Activated CD4-positive, alpha-beta T cell treated with anti-CD3 and anti-CD28 coated beads for 36 hours (primary cell): ENCODE measurements around the gene CEP72. TPM values are rescaled to one million over a fixed set of nuclear protein-coding genes. Genes with fewer than 3 reads are reported as not detected.

Experiments used
- ATAC-seq: fragments of 200-7000 bp; cut with Tn5 transposase; one replicate; pipeline ENCODE4 v1.10.0; 2021; ENCODE audit warnings: mild to moderate bottlenecking, moderate library complexity
- CTCF ChIA-PET: fragments of 350-600 bp; sonication (Branson Sonifier 250); formaldehyde crosslinking; loops from one replicate; lab custom pipeline; 2021; ENCODE audit warnings: antibody characterized with exemption; lab: Charles Lee
- POLR2A ChIA-PET: fragments of 350-600 bp; sonication (Branson Sonifier 250); formaldehyde crosslinking; loops from one replicate; lab custom pipeline; 2021; ENCODE audit warnings: antibody characterized with exemption, inconsistent platforms; lab: Charles Lee
- DNase-seq: peaks from one replicate; pipeline ENCODE4 v3.0.0-alpha.2; 2020
- H3K27ac Mint-ChIP-seq: one replicate; pipeline ENCODE4 v1.8.0; 2021; ENCODE audit warnings: mixed read lengths
- H3K27me3 Mint-ChIP-seq: one replicate; pipeline ENCODE4 v1.8.0; 2021; ENCODE audit warnings: mixed read lengths
- H3K36me3 Mint-ChIP-seq: one replicate; pipeline ENCODE4 v1.8.0; 2021; ENCODE audit warnings: low read depth, mixed read lengths
- H3K4me1 Mint-ChIP-seq: one replicate; pipeline ENCODE4 v1.8.0; 2021; ENCODE audit warnings: mixed read lengths
- H3K4me3 Mint-ChIP-seq: one replicate; pipeline ENCODE4 v1.8.0; 2021; ENCODE audit warnings: mild to moderate bottlenecking, moderate library complexity, mixed read lengths
- H3K9me3 Mint-ChIP-seq: one replicate; pipeline ENCODE4 v1.8.0; 2021; ENCODE audit warnings: low read depth, mixed read lengths
- intact Hi-C, 2 experiments: fragments of 100-400 bp; cut with DNase I in 1 of 2; cut with micrococcal nuclease in 1 of 2; formaldehyde crosslinking; loops; one replicate each; pipeline versions ENCODE4 v1.14.2 to v1.15.1; 2022 to 2024; cut with DNase I, micrococcal nuclease
- total RNA-seq, 2 experiments: library from RNA; stranded (reverse); gene quantifications; one replicate each; pipeline ENCODE4 v1.2.3, GENCODE V29; 2021

Gene CEP72
- total RNA-seq, 2 experiments from 2014 or later: 23.7 to 26.4 TPM

DNA sequence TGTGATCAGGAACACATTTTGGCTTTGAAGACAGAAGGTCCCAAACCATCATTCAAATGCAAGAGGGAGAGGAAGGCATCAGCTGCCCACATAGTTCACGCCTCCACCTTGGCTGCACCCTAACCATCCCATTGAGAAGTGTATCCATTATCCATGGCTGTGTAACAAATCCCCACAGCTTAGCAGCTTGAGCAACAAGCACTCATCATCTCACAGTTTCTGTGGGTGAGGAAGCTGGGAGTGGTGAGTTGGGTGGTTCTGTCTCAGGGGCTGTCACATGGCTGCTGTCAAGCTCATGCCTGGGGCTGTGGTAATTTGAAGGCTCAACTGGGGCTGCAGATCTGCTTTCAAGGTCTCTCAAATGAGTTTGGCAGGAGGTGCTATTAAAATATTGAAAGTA, 23.0 kb upstream of the CEP72 start:
- Mint-ChIP-seq H3K4me3 (no peak overlapping the region), H3K27me3 (peaks cover 23% of the 10 kb centered on the region), H3K27ac (no peak overlapping the region), H3K36me3 (no peaks in the 10 kb centered on the region), H3K9me3 (peaks cover 7% of the 10 kb centered on the region), H3K4me1 (no peaks in the 10 kb centered on the region)
- intact Hi-C loops: no loop called here
- CTCF ChIA-PET: no interaction called here
- DNase-seq: no peak
- ATAC-seq: no peak
- POLR2A ChIA-PET: no interaction called here

DNA sequence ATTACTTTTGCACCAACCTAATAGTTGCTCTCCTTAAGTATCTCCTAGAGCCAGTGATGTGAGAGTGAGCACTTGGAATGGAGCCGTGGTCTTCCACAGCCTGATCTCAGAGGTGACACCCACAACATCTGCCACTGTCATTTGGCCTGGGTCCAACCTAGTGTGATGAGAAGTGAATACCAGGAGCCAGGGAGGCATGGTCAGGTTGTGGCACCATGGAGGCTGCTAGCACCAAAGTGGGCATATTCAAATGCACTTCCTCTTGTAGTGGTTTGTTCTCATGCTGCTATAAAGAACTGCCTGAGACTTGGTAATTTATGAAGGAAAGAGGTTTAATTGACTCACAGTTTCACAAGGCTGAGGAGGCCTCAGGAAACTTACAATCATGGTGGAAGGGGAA, 22.6 kb upstream of the CEP72 start:
- Mint-ChIP-seq H3K9me3 (peaks cover 7% of the 10 kb centered on the region), H3K4me3 (no peak overlapping the region), H3K4me1 (no peaks in the 10 kb centered on the region), H3K27ac (no peak overlapping the region), H3K27me3 (peaks cover 23% of the 10 kb centered on the region), H3K36me3 (no peaks in the 10 kb centered on the region)
- ATAC-seq (no peak), DNase-seq (no peak)
- CTCF ChIA-PET: no interaction called here
- intact Hi-C loops: no loop called here
- POLR2A ChIA-PET: no interaction called here

DNA sequence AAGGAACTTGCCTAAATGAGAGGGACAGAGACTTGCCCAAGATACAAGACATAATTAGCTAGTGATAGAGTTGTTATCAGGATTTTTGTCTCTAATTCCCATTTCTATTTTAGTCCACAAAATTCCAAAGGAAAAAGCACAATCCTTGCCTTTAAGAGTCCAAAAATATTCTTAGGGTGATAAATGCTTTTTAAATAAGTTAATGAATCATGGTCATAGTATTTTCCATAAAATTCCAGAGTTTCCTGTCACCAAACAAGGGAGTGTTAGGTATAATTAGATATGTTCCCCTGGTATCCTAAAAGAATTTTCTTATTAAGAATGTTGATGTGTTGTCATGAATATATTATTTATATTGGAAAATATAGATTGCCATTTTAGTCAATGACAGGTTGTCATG, 21.8 kb upstream of the CEP72 start:
- H3K4me3 Mint-ChIP-seq: no peak overlapping the region
- intact Hi-C loops: no loop called here
- no peak overlapping the region for H3K27ac Mint-ChIP-seq
- H3K36me3 Mint-ChIP-seq: no peaks in the 10 kb centered on the region
- DNase-seq: no peak
- CTCF ChIA-PET: interaction anchor here (0.6 kb wide), 1 partner anchor 104 kb away, joined by 3 read pairs; no protein-coding TSS in a partner anchor
- POLR2A ChIA-PET: no interaction called here
- H3K4me1 Mint-ChIP-seq: no peaks in the 10 kb centered on the region
- peaks cover 27% of the 10 kb centered on the region for H3K27me3 Mint-ChIP-seq
- ATAC-seq: no peak
- H3K9me3 Mint-ChIP-seq: peaks cover 7% of the 10 kb centered on the region

DNA sequence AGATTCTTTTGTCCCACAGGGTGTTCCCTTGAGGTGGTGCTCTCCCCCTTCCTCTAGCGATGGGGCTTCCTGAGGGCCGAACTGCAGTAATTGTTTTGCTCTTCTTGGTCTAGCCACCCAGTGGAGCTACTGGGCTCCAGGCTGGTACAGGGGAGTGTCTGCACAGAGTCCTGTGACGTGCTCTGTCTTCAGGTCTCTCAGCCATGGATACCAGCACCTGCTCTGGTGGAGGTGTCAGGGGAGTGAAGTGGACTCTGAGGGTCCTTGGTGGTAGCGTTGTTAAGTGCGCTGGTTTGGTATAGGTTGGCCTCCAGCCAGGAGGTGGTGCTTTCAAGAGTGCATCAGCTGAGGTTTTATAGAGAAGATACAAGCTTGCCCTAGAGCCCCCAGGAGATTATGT, 20.4 kb upstream of the CEP72 start:
- intact Hi-C loops: no loop called here
- Mint-ChIP-seq H3K9me3 (peaks cover 7% of the 10 kb centered on the region), H3K27me3 (peaks cover 30% of the 10 kb centered on the region), H3K27ac (no peak overlapping the region), H3K36me3 (no peaks in the 10 kb centered on the region), H3K4me1 (no peaks in the 10 kb centered on the region), H3K4me3 (no peak overlapping the region)
- DNase-seq (no peak), ATAC-seq (no peak)
- ChIA-PET CTCF (interaction anchor here (1.8 kb wide), 1 partner anchor 15 kb away, joined by 3 read pairs; no protein-coding TSS in a partner anchor), POLR2A (interaction anchor here (0.5 kb wide), 1 partner anchor 50 kb away, joined by 3 read pairs; no protein-coding TSS in a partner anchor)

DNA sequence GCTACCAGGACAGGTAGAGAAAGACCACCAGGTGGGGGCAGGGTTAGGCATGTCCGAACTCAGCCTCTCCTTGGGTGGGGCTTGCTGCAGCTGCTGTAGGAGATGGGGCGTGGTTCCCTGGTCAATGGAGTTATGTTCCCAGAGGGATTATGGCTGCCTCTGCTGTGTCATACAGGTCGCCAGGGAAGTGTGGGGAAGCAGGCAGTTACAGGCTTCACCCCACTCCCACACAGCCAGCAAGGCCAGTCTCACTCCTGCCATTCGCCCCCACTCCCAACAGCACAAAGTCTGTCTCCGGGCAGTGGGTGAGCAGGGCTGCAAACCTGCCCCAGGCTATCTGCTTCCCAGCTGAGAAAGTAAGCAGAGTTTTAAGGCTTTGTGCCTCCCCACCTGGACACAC, 20.0 kb upstream of the CEP72 start:
- intact Hi-C loops: no loop called here
- no peak overlapping the region for H3K27ac Mint-ChIP-seq
- H3K4me3 Mint-ChIP-seq: no peak overlapping the region
- ATAC-seq (no peak), DNase-seq (no peak)
- peaks cover 32% of the 10 kb centered on the region for H3K27me3 Mint-ChIP-seq
- peaks cover 7% of the 10 kb centered on the region for H3K9me3 Mint-ChIP-seq
- ChIA-PET CTCF (interaction anchor here (1.8 kb wide), 1 partner anchor 15 kb away, joined by 3 read pairs; no protein-coding TSS in a partner anchor), POLR2A (interaction anchor here (0.5 kb wide), 1 partner anchor 50 kb away, joined by 3 read pairs; no protein-coding TSS in a partner anchor)
- H3K4me1 Mint-ChIP-seq: no peaks in the 10 kb centered on the region
- H3K36me3 Mint-ChIP-seq: no peaks in the 10 kb centered on the region

DNA sequence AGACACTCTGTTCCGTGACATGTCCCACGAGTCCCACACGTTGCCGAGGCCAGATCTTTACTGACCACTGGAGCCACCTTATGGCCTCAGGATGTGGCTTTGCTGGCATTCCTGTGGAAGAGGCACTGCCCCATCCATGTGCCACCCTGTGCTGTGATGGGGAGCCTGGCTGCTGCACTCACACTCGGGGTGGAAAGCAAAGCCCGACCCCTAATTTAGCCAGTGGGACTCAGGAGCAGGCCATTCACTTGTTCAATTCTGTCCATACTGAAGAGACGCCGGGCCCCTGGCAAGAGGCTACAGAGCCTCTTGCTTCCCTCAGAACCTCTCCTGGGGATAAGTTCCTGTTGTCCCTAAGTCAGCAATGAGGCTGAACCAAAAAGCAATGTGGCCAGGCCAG, 18.6 kb upstream of the CEP72 start:
- Mint-ChIP-seq H3K9me3 (peaks cover 7% of the 10 kb centered on the region), H3K27me3 (peaks cover 36% of the 10 kb centered on the region), H3K4me3 (no peak overlapping the region), H3K27ac (no peak overlapping the region), H3K4me1 (peaks cover 3% of the 10 kb centered on the region), H3K36me3 (no peaks in the 10 kb centered on the region)
- ChIA-PET CTCF (no interaction called here), POLR2A (no interaction called here)
- no peak for ATAC-seq
- intact Hi-C loops: no loop called here
- DNase-seq: no peak

DNA sequence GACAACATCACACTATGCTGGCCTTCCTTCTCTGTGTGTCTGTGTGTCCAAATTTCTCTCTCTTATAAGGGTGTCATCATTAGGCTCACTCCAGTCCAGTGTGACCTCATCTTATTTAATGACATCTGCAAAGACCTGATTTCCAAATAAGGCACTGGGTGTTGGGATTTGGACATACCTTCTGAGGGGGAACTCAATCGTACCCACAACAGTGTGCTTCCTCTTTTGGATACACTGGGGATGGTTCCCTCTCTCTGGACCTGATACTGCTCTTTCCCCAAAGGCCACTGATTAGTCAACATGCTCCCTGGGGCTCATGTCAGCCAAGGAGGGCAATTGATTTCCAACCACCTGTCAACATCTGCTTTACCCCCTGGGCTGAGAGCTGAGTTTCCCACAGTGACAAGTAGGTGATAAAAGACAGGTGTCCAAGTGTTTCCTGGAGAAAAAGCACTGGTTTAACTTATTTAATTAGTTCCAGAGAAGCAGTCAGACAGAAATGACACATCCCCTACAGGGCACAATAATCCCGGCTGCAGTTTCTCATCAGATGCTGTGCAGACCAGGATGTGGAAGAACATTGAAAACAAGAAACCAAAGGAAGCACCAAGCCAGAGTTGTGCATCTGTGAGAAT, 17.8 kb upstream of the CEP72 start:
- CTCF ChIA-PET: no interaction called here
- peaks cover 35% of the 10 kb centered on the region for H3K27me3 Mint-ChIP-seq
- H3K9me3 Mint-ChIP-seq: peaks cover 6% of the 10 kb centered on the region
- ATAC-seq: no peak
- intact Hi-C loops: no loop called here
- H3K4me1 Mint-ChIP-seq: peaks cover 3% of the 10 kb centered on the region
- DNase-seq: no peak
- H3K36me3 Mint-ChIP-seq: no peaks in the 10 kb centered on the region
- no peak overlapping the region for H3K4me3 Mint-ChIP-seq
- POLR2A ChIA-PET: no interaction called here
- no peak overlapping the region for H3K27ac Mint-ChIP-seq

DNA sequence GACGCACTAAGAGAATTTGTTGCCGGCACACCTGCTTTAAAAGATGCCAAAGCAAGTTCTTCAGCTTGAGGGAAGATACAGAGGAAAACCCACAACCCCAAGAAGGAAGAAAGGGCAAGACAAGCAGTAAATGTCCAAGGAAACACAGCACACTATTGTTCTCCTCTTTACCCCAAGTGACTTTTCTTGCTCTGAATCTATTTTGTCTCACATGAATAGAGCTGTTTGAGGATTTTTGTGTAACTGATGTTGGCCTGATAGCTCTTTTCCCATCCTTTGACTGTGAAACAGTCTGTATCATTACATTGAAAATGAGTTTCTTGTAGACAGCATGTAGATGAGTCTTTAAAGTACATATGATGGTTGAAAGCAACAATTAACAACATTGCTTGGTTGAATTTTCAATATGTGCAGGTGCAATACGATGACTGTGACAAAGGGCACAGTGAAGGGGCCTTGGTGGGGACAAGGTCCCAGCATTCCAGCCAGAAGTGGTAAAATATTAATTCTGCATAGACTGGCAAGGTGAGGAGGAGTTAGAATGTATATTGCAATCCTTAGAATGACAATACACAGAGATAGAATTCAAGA, 16.8 kb upstream of the CEP72 start:
- no peaks in the 10 kb centered on the region for H3K36me3 Mint-ChIP-seq
- CTCF ChIA-PET: no interaction called here
- POLR2A ChIA-PET: no interaction called here
- ATAC-seq (no peak), DNase-seq (no peak)
- no peak overlapping the region for H3K27ac Mint-ChIP-seq
- no peaks in the 10 kb centered on the region for H3K9me3 Mint-ChIP-seq
- peaks cover 3% of the 10 kb centered on the region for H3K4me1 Mint-ChIP-seq
- H3K27me3 Mint-ChIP-seq: peaks cover 32% of the 10 kb centered on the region
- intact Hi-C loops: no loop called here
- H3K4me3 Mint-ChIP-seq: no peak overlapping the region

DNA sequence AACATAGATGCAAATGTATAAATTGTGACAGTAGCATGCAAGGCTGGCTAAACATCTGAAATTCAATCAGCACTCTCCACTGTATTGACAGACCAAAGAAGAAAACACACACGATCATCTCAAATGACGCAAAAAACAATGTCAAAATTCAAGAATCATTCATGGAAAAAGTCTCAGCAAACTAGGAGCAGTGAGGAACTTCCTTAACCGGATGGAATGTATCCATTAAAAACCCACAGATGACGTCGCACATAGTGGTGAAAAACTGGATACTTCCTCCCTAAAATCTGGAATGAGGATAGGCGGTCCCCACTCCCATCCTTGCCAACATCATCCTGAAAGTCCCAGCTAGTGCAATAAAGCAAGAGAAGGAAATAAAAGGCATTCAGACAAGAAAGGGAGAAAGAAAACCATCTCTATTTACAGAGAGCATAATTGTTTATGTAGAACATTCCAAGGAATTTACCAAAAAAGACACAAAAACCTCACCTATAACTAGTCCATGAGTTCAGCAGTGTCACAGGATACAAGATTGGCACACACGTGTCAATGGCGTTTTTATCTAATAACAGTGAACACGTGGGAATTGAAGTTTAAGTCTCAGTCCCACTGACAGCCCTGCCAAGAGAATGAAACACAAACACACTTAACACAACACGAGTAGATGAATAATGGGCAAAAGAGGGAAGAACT, 14.1 kb upstream of the CEP72 start:
- intact Hi-C loops: no loop called here
- H3K4me1 Mint-ChIP-seq: peaks cover 3% of the 10 kb centered on the region
- H3K27me3 Mint-ChIP-seq: peaks cover 26% of the 10 kb centered on the region
- ATAC-seq: no peak
- DNase-seq: no peak
- no peaks in the 10 kb centered on the region for H3K9me3 Mint-ChIP-seq
- H3K27ac Mint-ChIP-seq: no peak overlapping the region
- H3K4me3 Mint-ChIP-seq: no peak overlapping the region
- ChIA-PET POLR2A (no interaction called here), CTCF (interaction anchor here (0.7 kb wide), 1 partner anchor 99 kb away, joined by 3 read pairs; no protein-coding TSS in a partner anchor)
- H3K36me3 Mint-ChIP-seq: no peaks in the 10 kb centered on the region

DNA sequence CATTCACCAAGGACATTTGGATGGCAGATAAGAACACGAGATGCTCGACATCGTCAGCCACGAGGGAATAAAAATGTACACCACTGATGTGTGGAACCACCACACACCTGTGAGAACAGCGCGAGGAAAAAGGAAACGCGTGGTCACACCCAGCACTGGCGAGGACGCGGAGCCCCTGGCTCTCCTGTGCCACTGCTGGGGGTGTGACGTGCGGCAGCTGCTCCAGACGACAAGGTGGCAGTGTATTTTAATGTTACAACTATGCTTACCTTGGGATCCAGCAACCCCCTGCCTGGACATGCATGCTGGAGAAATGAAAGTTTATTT, 13.6 kb upstream of the CEP72 start:
- intact Hi-C loops: no loop called here
- ChIA-PET CTCF (no interaction called here), POLR2A (no interaction called here)
- H3K27me3 Mint-ChIP-seq: peaks cover 26% of the 10 kb centered on the region
- H3K9me3 Mint-ChIP-seq: no peaks in the 10 kb centered on the region
- peaks cover 3% of the 10 kb centered on the region for H3K4me1 Mint-ChIP-seq
- DNase-seq: no peak
- H3K4me3 Mint-ChIP-seq: no peak overlapping the region
- ATAC-seq: no peak
- H3K27ac Mint-ChIP-seq: no peak overlapping the region
- H3K36me3 Mint-ChIP-seq: no peaks in the 10 kb centered on the region

DNA sequence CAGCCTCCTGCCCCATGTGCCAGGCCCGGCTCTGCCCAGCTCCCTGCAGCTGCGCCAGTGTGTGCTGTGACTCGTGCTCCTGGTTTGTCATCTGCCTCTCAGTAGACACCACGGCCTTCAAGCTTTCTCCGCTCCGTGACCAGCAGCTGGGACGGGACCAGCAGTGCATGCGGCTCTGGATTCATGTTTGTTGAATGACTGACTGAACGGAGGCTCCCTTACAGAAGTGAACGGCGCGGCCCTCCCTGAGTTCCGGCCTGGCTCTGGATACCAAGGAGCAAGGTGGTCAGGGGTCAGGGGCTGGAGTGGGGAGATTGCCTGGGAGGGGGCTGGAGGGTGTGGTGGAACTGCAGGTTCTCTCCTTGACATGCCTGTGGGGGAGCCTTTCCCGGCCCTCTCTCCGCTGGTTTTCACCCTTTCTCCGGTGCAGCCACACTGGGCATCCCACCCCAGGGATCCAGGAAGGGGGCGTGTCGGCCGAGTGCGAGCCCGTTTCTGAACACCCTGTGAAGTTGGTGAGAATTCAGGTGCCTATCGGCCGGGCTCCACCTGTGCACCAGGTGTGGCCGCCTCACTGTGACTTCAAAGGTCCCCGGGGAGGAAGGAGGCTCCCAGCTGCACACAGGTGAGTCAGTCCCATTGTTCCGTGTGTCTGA, 11.1 kb upstream of the CEP72 start:
- Mint-ChIP-seq H3K27me3 (peaks cover 23% of the 10 kb centered on the region), H3K4me1 (peaks cover 3% of the 10 kb centered on the region), H3K9me3 (no peaks in the 10 kb centered on the region), H3K27ac (no peak overlapping the region), H3K4me3 (no peak overlapping the region), H3K36me3 (no peaks in the 10 kb centered on the region)
- ATAC-seq (no peak), DNase-seq (no peak)
- intact Hi-C loops: no loop called here
- CTCF ChIA-PET: interaction anchor here (0.6 to 1.0 kb wide), 2 partner anchors 58 to 803 kb away, joined by 3 to 4 read pairs; no protein-coding TSS in a partner anchor
- POLR2A ChIA-PET: no interaction called here
